Natural killer cell treated with Interleukin-12 subunit alpha and Interleukin-12 subunit beta and Interleukin-15 and Interleukin-18, amount 100 ng/mL, for 72 hours (primary cell): ENCODE data around the gene RNF32. TPM values are rescaled to one million over a fixed set of nuclear protein-coding genes. Genes with fewer than 3 reads are reported as not detected.
"Not testable (repeated sequence)": the region's sequence is repeated elsewhere in the genome, so short reads cannot be mapped to it uniquely, and the experiment has no call there.

Source experiments
- ATAC-seq, 2 donors: fragments of 150-1000 bp; cut with Tn5 transposase in 1 of 2; sonication (Bioruptor Pico), chemical (Tn5 transposase) in 1 of 2; 2 replicates each; pipeline ENCODE4 v1.10.0; 2021
- DNase-seq: peaks from one replicate; pipeline ENCODE4 v3.0.0; 2022; ENCODE audit warnings: low spot score
- H3K27ac Mint-ChIP-seq, 2 donors: 1 replicate in 1 of 2; 2 replicates in 1 of 2; pipeline ENCODE4 v1.8.0; 2022; ENCODE audit warnings: mixed read lengths in 2 of 2, mild to moderate bottlenecking in 1 of 2, moderate library complexity in 1 of 2
- H3K27me3 Mint-ChIP-seq, 2 donors: 1 replicate in 1 of 2; 2 replicates in 1 of 2; pipeline ENCODE4 v1.8.0; 2022; ENCODE audit warnings: mixed read lengths in 2 of 2
- H3K36me3 Mint-ChIP-seq: one replicate; pipeline ENCODE4 v1.8.0; 2022; ENCODE audit warnings: mixed read lengths
- H3K4me1 Mint-ChIP-seq, 2 donors: 1 replicate in 1 of 2; 2 replicates in 1 of 2; pipeline ENCODE4 v1.8.0; 2022; ENCODE audit warnings: low read depth in 2 of 2, mixed read lengths in 2 of 2, mild to moderate bottlenecking in 1 of 2
- H3K4me3 Mint-ChIP-seq: one replicate; pipeline ENCODE4 v1.8.0; 2022; ENCODE audit warnings: mixed read lengths
- H3K9me3 Mint-ChIP-seq: 2 replicates; pipeline ENCODE4 v1.8.0; 2022; ENCODE audit warnings: mixed read lengths
- total RNA-seq, 2 donors: library from RNA; stranded (reverse); gene quantifications; one replicate each; pipeline ENCODE4 v1.2.3, GENCODE V29; 2022

Gene RNF32
- total RNA-seq, 2 donors from 2014 or later = not detected

- no peaks in the 10 kb centered on the region for H3K27me3 Mint-ChIP-seq
- no peak overlapping the region for H3K4me3 Mint-ChIP-seq
- DNase-seq (no peak), ATAC-seq (peak in 1 of 2 donors; percentile 28)
- no peaks in the 10 kb centered on the region for H3K36me3 Mint-ChIP-seq
- H3K27ac Mint-ChIP-seq = no peak overlapping the region
- H3K9me3 Mint-ChIP-seq = no peaks in the 10 kb centered on the region
- no peaks in the 10 kb centered on the region for H3K4me1 Mint-ChIP-seq
Observed at GRCh38 chr7:156684661-156685060, 44.1 kb downstream of the RNF32 start.

DNA sequence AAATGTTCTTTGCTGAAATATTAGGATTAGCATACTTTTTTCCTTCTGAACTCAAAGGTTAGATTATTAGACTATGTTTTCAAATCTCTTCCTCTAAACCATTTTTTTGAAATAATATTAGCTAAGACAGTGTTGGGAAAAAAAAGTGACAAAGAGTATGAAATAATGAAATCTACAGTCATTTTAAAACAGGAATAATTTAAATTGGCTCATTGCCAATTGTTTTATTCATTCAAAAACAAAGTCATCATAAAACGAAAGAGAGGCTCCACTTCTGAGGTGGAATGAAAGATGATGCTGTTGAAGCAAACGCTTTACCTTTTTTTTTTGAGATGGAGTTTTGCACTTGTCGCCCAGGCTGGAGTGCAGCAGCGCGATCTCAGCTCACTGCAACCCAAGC lies 51.2 kb downstream of the RNF32 start:
- DNase-seq (no peak), ATAC-seq (no peak)
- Mint-ChIP-seq H3K36me3 (peaks cover 25% of the 10 kb centered on the region), H3K27ac (no peak overlapping the region), H3K27me3 (no peaks in the 10 kb centered on the region), H3K9me3 (peaks cover 3% of the 10 kb centered on the region), H3K4me1 (peaks cover 0 to 3% of the 10 kb centered on the region in 2 donors), H3K4me3 (no peak overlapping the region)

DNA sequence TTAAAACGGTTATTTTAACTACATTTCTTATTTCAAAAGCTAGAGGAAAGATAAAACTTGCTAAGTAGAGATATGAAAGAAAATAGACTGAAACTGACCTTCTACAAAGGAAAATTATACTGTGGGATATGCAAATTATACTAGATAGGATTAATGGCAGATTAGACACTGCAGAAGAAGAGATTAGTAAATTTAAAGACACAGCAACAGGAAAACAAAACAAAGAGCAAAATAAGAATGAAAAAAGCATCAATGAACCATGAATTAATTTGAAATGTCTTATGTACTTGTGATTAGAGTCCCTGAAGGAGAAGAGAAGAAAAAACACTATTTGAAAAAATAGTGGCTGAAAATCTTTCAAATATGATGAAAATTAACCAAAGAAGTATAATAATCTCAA lies 52.3 kb downstream of the RNF32 start:
- Mint-ChIP-seq H3K27me3 (no peaks in the 10 kb centered on the region), H3K27ac (no peak overlapping the region), H3K9me3 (peaks cover 7% of the 10 kb centered on the region), H3K4me3 (no peak overlapping the region), H3K4me1 (peaks cover 0 to 3% of the 10 kb centered on the region in 2 donors), H3K36me3 (peaks cover 29% of the 10 kb centered on the region)
- ATAC-seq (no peak), DNase-seq (no peak)

DNA sequence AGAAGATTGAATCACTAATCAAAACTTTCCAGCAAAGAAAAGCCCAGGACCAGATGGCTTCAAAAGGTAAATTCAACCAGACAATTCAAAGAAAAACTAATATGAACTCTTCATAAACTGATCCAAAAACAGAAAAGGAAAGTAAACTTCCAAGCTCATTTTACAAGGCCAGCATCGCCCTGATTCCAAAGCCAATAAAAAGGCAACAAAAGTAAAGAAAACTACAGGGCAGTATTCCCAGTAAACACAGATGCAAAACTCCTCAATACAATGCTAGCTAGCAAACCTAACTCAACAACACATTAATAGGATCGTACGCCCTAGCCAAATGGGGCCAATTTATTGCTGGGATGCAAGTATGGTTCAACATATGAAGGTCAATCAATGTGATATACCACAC lies 53.1 kb downstream of the RNF32 start:
- Mint-ChIP-seq H3K27ac (no peak overlapping the region), H3K27me3 (no peaks in the 10 kb centered on the region), H3K36me3 (peaks cover 30% of the 10 kb centered on the region), H3K4me1 (peaks cover 0 to 3% of the 10 kb centered on the region in 2 donors), H3K4me3 (no peak overlapping the region), H3K9me3 (peaks cover 7% of the 10 kb centered on the region)
- ATAC-seq = no peak
- DNase-seq = no peak

- Mint-ChIP-seq H3K36me3 (peaks cover 46% of the 10 kb centered on the region), H3K9me3 (peaks cover 14% of the 10 kb centered on the region)
Observed at GRCh38 chr7:156697283-156697682, 56.7 kb downstream of the RNF32 start.

GRCh38 chr7:156698512-156698911 lies 57.9 kb downstream of the RNF32 start:
- not testable (repeated sequence) for DNase-seq, ATAC-seq, H3K27me3 Mint-ChIP-seq, H3K4me1 Mint-ChIP-seq, H3K4me3 Mint-ChIP-seq, H3K27ac Mint-ChIP-seq
- peaks cover 14% of the 10 kb centered on the region for H3K9me3 Mint-ChIP-seq
- peaks cover 36% of the 10 kb centered on the region for H3K36me3 Mint-ChIP-seq

More at GRCh38 chr7:156697283-156697682, 56.7 kb downstream of the RNF32 start:
- not testable (repeated sequence) for H3K4me1 Mint-ChIP-seq, ATAC-seq, H3K4me3 Mint-ChIP-seq, H3K27me3 Mint-ChIP-seq, H3K27ac Mint-ChIP-seq, DNase-seq

DNA sequence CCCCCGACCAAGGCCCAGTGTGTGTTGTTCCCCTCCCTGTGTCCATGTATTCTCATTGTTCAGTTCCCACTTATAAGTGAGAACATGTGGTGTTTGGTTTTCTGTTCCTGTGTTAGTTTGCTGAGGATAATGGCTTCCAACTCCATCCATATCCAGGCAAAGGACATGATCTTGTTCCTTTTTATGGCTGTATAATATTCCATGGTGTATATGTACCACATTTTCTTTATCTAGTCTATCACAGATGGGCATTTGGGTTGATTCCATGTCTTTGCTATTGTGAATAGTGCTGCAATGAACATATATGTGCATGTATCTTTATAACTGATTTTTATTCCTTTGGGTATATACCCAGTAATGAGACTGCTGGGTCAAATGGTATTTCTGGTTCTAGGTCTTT lies 61.2 kb downstream of the RNF32 start:
- Mint-ChIP-seq H3K4me1 (peaks cover 8 to 12% of the 10 kb centered on the region in 2 donors), H3K36me3 (peaks cover 32% of the 10 kb centered on the region), H3K9me3 (peaks cover 11% of the 10 kb centered on the region)
- not testable (repeated sequence) for H3K4me3 Mint-ChIP-seq, DNase-seq, ATAC-seq, H3K27me3 Mint-ChIP-seq, H3K27ac Mint-ChIP-seq

DNA sequence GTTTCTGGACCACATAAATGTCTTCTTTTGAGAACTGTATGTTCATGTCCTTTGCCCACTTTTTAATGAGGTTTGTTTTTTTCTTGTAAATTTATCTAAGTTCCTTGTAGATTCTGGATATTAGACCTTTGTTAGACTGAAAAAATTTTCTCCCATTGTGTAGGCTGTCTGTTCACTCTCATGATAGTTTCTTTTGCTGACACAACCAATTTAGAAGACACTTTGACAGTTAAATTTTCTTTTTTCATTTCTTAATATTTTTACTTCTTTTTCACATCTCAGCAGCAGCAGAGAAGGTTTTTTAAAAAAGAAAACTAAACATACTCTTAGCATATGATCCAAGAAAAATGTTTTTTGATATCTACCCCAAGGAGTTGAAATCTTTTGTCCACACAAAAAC lies 61.8 kb downstream of the RNF32 start:
- Mint-ChIP-seq H3K4me3 (no peak overlapping the region), H3K27ac (no peak overlapping the region), H3K4me1 (peaks cover 8 to 12% of the 10 kb centered on the region in 2 donors), H3K9me3 (peaks cover 8% of the 10 kb centered on the region), H3K27me3 (no peaks in the 10 kb centered on the region), H3K36me3 (peaks cover 34% of the 10 kb centered on the region)
- ATAC-seq (no peak), DNase-seq (no peak)

DNA sequence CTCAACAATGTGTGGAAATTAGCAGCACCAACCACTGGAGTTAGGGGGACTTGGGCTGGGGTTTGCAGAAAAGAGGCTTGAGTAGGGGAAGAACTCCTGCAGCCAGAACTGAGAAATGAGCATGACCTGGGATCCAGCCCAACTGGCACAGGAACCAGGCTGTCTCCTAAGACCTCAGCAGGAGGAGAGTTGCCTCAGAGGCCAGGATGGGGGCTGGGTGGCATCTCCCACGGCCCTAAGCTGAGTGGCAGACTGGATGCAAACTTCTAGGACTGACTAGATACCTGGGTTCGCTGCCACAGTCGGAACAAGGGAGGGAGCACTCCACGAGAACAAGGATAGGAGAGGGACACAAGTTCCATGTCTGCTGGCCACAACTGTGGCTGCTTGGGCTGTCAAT lies 62.6 kb downstream of the RNF32 start:
- DNase-seq = no peak
- Mint-ChIP-seq H3K4me3 (no peak overlapping the region), H3K27me3 (no peaks in the 10 kb centered on the region), H3K36me3 (peaks cover 37% of the 10 kb centered on the region), H3K27ac (no peak overlapping the region), H3K4me1 (peaks cover 8 to 12% of the 10 kb centered on the region in 2 donors), H3K9me3 (peaks cover 8% of the 10 kb centered on the region)
- ATAC-seq = no peak

DNA sequence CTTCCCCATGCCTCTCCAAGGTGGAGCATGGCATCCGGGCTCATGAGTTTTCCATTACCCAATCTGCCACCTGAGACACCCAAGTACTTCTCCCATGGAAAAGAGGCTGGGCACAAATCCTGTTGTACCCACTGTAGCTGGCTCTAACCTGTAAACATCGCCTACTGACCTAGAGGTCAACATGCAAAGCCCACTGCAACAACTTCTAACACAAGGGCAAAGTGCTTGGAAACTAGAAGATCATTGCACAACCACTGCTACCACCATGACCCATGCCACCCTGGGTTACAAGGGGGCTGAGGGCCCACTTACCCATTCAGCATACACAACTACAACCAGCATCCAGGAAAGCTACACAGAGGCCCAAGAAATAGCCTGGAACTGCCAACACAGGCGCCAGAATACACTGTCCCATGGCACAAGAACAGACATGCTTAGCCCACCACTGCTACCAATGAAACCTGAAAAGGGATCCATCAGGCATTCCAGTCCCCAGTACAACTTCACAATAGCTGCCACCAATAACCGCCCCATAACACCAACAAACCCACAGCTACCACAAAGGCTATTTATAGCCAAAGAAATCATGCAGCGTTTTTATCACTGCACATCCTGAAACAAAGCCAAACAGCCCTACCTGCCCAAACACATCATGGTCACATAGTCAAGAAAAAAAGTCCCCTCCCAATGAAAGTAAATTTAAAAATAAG lies 63.4 kb downstream of the RNF32 start:
- no peaks in the 10 kb centered on the region for H3K27me3 Mint-ChIP-seq
- peaks cover 33% of the 10 kb centered on the region for H3K36me3 Mint-ChIP-seq
- DNase-seq = no peak
- peaks cover 8% of the 10 kb centered on the region for H3K9me3 Mint-ChIP-seq
- no peak overlapping the region for H3K27ac Mint-ChIP-seq
- H3K4me3 Mint-ChIP-seq = no peak overlapping the region
- peaks cover 8 to 12% of the 10 kb centered on the region in 2 donors for H3K4me1 Mint-ChIP-seq
- ATAC-seq = no peak

- Mint-ChIP-seq H3K27me3 (no peaks in the 10 kb centered on the region), H3K36me3 (peaks cover 4% of the 10 kb centered on the region), H3K4me1 (peaks cover 0 to 2% of the 10 kb centered on the region in 2 donors), H3K9me3 (no peaks in the 10 kb centered on the region), H3K27ac (no peak overlapping the region), H3K4me3 (no peak overlapping the region)
- ATAC-seq (no peak), DNase-seq (no peak)
Observed at GRCh38 chr7:156722043-156722826, 81.7 kb downstream of the RNF32 start.

- Mint-ChIP-seq H3K4me1 (no peaks in the 10 kb centered on the region), H3K27me3 (no peaks in the 10 kb centered on the region), H3K9me3 (no peaks in the 10 kb centered on the region), H3K4me3 (no peak overlapping the region), H3K36me3 (no peaks in the 10 kb centered on the region), H3K27ac (no peak overlapping the region)
- ATAC-seq (no peak), DNase-seq (no peak)
Observed at GRCh38 chr7:156725073-156725472, 84.5 kb downstream of the RNF32 start.

DNA sequence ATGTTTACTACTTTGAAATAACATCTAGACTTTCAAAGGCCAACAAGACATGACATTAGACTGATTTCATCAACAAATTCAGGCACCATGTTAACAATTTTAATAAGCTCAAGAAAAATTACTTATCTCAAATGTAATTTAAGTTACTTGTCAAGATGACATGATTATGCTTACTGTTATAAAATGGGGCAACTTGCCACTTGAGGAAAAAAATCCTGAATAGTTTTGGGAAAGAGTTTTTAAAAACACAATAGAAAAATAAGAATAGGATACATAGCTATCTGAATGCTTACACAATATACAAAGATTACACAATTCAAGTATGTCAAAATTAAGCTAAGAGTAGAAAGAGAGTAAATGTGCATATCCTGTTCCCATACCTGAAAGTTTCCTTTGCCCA lies 85.4 kb downstream of the RNF32 start:
- ATAC-seq (no peak), DNase-seq (no peak)
- H3K27ac Mint-ChIP-seq = no peak overlapping the region
- H3K36me3 Mint-ChIP-seq = no peaks in the 10 kb centered on the region
- H3K9me3 Mint-ChIP-seq = no peaks in the 10 kb centered on the region
- no peak overlapping the region for H3K4me3 Mint-ChIP-seq
- H3K27me3 Mint-ChIP-seq = no peaks in the 10 kb centered on the region
- no peaks in the 10 kb centered on the region for H3K4me1 Mint-ChIP-seq
